ENCODE results near the gene PDGFB.

PDGFB gene

GRCh38 chr22:39204216-39204615 is 40.6 kb downstream of the PDGFB start:
- TF ChIP-seq CTCF (IDR thresholded peaks at IDR 0.05) = no peak
- DNase-seq (ENCODE audit: low spot score) = peak; percentile 68
- Histone ChIP-seq H3K27ac (no peak overlapping the region), H3K4me3 (no peak overlapping the region)

GRCh38 chr22:39197578-39197977 is 47.2 kb downstream of the PDGFB start:
- DNase-seq (ENCODE audit: low spot score) = no peak
- H3K27ac ChIP-seq = no peak overlapping the region
- no peak for TF ChIP-seq CTCF (IDR thresholded peaks at IDR 0.05)
- no peak overlapping the region for H3K4me3 ChIP-seq

GRCh38 chr22:39194098-39194497 is 50.7 kb downstream of the PDGFB start:
- Histone ChIP-seq H3K4me3 (no peak overlapping the region), H3K27ac (no peak overlapping the region)
- TF ChIP-seq CTCF (IDR thresholded peaks at IDR 0.05) = no peak
- DNase-seq (ENCODE audit: low spot score) = no peak

- Histone ChIP-seq H3K27ac (no peak overlapping the region), H3K4me3 (no peak overlapping the region)
- DNase-seq (ENCODE audit: low spot score) = peak; percentile 36
- no peak for TF ChIP-seq CTCF (IDR thresholded peaks at IDR 0.05)
These were observed 56.0 kb downstream of the PDGFB start for GRCh38 chr22:39188809-39189208.

GRCh38 chr22:39185601-39186012 is 59.2 kb downstream of the PDGFB start:
- peak overlapping the region; percentile 39 to 72 for H3K27ac ChIP-seq
- no peak overlapping the region for H3K4me3 ChIP-seq
- peak; percentile 79 for DNase-seq (ENCODE audit: low spot score)
- TF ChIP-seq CTCF (IDR thresholded peaks at IDR 0.05) = no peak

- Histone ChIP-seq H3K4me3 (no peak overlapping the region), H3K27ac (peak overlapping the region; percentile 39 to 72)
- DNase-seq (ENCODE audit: low spot score) = peak; percentile 70
- no peak for TF ChIP-seq CTCF (IDR thresholded peaks at IDR 0.05)
These were observed 59.9 kb downstream of the PDGFB start for GRCh38 chr22:39184586-39185577.

All from coronary artery (tissue), 2 donors.